ENCODE measurements around the gene CHAMP1.
"Not testable (repeated sequence)": the region's sequence is repeated elsewhere in the genome, so short reads cannot be mapped to it uniquely, and the experiment has no call there.

The CHAMP1 gene

GRCh38 chr13:114299604-114300305, 14.5 kb upstream of the CHAMP1 start:
- no peak for DNase-seq

GRCh38 chr13:114303700-114304327, 10.5 kb upstream of the CHAMP1 start:
- no peak for DNase-seq

GRCh38 chr13:114304346-114305034, 9.8 kb upstream of the CHAMP1 start:
- no peak for DNase-seq

GRCh38 chr13:114309086-114309485, 5.2 kb upstream of the CHAMP1 start:
- no peak for DNase-seq

- DNase-seq = no peak
These were observed 4.4 kb upstream of the CHAMP1 start for GRCh38 chr13:114309806-114310410.

GRCh38 chr13:114310956-114311355, 3.3 kb upstream of the CHAMP1 start:
- DNase-seq = no peak

GRCh38 chr13:114311387-114311786, 2.9 kb upstream of the CHAMP1 start:
- no peak for DNase-seq

- DNase-seq = no peak
These were observed 2.4 kb upstream of the CHAMP1 start for GRCh38 chr13:114311908-114312307.

- DNase-seq = no peak
These were observed 1.0 kb upstream of the CHAMP1 start for GRCh38 chr13:114313061-114313860.

- DNase-seq = no peak
These were observed 927 bp downstream of the CHAMP1 start for GRCh38 chr13:114315074-114315785.

GRCh38 chr13:114318624-114319023, 4.3 kb downstream of the CHAMP1 start:
- DNase-seq = no peak

GRCh38 chr13:114319441-114319913, 5.2 kb downstream of the CHAMP1 start:
- no peak for DNase-seq

GRCh38 chr13:114320065-114320464, 5.8 kb downstream of the CHAMP1 start:
- DNase-seq = no peak

- no peak for DNase-seq
These were observed 7.0 kb downstream of the CHAMP1 start for GRCh38 chr13:114321256-114321655.

- no peak for DNase-seq
These were observed 9.0 kb downstream of the CHAMP1 start for GRCh38 chr13:114323349-114323748.

- DNase-seq = no peak
These were observed 10.0 kb downstream of the CHAMP1 start for GRCh38 chr13:114324334-114324733.

- DNase-seq = no peak
These were observed 11.4 kb downstream of the CHAMP1 start for GRCh38 chr13:114325729-114326128.

GRCh38 chr13:114328034-114328433, 13.7 kb downstream of the CHAMP1 start:
- no peak for DNase-seq

GRCh38 chr13:114328595-114328994, 14.3 kb downstream of the CHAMP1 start:
- DNase-seq = no peak

- no peak for DNase-seq
These were observed 15.8 kb downstream of the CHAMP1 start for GRCh38 chr13:114330086-114330485.

GRCh38 chr13:114333881-114334280, 19.6 kb downstream of the CHAMP1 start:
- not testable (repeated sequence) for DNase-seq

Data from retina (tissue), 1 donor.